ENCODE measurements around the gene CCNB2. TPM values are rescaled to one million over a fixed set of nuclear protein-coding genes. Genes with fewer than 3 reads are reported as not detected.

The CCNB2 gene
- polyA plus RNA-seq, 1 of the 3 experiments (the other 2 are of a cell fraction), result 46.6 TPM

DNA sequence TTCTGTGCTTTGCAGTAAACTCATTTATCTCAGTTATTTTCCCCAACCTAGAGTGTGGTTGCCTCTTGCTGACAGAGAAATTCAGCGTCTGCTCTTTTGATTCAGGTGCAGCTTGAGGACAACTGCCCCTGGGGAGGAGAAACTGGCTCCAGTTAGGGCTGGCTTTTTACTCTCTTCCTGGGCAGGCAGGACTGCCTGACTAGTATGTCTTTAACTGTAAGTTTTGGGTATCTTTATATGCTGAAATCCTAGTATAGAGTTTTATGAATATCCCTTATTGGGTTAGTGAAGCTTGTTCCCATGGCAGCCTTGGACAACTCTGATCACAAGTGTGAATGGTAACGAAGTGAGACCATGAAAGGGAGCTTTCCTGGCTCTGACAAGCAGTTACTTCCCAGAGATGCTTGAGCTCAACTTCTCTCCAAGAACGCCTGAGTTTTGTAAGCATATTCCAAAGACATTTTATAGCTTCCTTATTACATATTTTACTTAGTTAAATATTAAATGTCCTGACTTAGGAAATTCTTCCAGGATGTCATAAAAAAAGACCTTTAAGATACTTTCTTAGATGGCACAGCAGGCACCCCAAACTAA is 27.1 kb downstream of the CCNB2 start:
- CTCF ChIA-PET, result no interaction called here
- Histone ChIP-seq H3K79me2 (ENCODE audit: insufficient read depth) (peaks cover 35% of the 10 kb centered on the region), H3K27me3 (ENCODE audit: insufficient read depth) (no peaks in the 10 kb centered on the region), H3K9ac (no peak overlapping the region), H3F3A (replicated peaks; ENCODE audit: insufficient read depth) (no peaks in the 10 kb centered on the region), H2AFZ (ENCODE audit: low read depth) (no peak overlapping the region), H3K27ac (ENCODE audit: low read depth in 2 of 2, low read length in 1 of 2) (no peak overlapping the region), H3K9me2 (no peaks in the 10 kb centered on the region), H4K20me1 (ENCODE audit: insufficient read depth) (no peaks in the 10 kb centered on the region), H3K9me3 (no peaks in the 10 kb centered on the region; the same call in 1 of the 2 replicates), H3K4me1 (ENCODE audit: control insufficient read depth in 1 of 2, insufficient read depth in 2 of 2, low read depth in 1 of 2, low read length in 1 of 2) (no peaks in the 10 kb centered on the region), H3K4me3 (ENCODE audit: low read depth in 2 of 2, low read length in 1 of 2) (no peak overlapping the region), H3K4me2 (no peak overlapping the region), H3K36me3 (replicated peaks in 1 of 2; ENCODE audit: control insufficient read depth in 1 of 2, insufficient read depth in 2 of 2, low read length in 1 of 2) (peaks cover 54 to 59% of the 10 kb centered on the region in 2 experiments)
- POLR2A ChIA-PET, result no interaction called here
- TF ChIP-seq POLR2AphosphoS5 (IDR thresholded peaks at IDR 0.05; ENCODE audit: low read depth, low read length) (no peak), MXI1 (IDR thresholded peaks at IDR 0.05; ENCODE audit: low read depth, low read length) (no peak), YY1 (IDR thresholded peaks at IDR 0.05; ENCODE audit: low read depth) (no peak), FOXJ3 (CRISPR knock-in tag; IDR thresholded peaks at IDR 0.05) (no peak), TCF12 (IDR thresholded peaks at IDR 0.05) (no peak), RCOR1 (IDR thresholded peaks at IDR 0.05; ENCODE audit: low read length) (no peak)
- TF ChIP-seq, protein P1, sequence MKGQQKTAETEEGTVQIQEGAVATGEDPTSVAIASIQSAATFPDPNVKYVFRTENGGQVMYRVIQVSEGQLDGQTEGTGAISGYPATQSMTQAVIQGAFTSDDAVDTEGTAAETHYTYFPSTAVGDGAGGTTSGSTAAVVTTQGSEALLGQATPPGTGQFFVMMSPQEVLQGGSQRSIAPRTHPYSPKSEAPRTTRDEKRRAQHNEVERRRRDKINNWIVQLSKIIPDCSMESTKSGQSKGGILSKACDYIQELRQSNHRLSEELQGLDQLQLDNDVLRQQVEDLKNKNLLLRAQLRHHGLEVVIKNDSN (IDR thresholded peaks at IDR 0.05; ENCODE audit: borderline replicate concordance, low read depth), result no peak
- TF ChIP-seq, protein P2, sequence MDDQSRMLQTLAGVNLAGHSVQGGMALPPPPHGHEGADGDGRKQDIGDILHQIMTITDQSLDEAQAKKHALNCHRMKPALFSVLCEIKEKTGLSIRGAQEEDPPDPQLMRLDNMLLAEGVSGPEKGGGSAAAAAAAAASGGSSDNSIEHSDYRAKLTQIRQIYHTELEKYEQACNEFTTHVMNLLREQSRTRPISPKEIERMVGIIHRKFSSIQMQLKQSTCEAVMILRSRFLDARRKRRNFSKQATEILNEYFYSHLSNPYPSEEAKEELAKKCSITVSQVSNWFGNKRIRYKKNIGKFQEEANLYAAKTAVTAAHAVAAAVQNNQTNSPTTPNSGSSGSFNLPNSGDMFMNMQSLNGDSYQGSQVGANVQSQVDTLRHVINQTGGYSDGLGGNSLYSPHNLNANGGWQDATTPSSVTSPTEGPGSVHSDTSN (IDR thresholded peaks at IDR 0.05), result no peak
- 99% methylated on average over 3 of the region's 3 CpGs for WGBS (ENCODE audit: low lambda C conversion rate)
- no peak for DNase-seq

DNA sequence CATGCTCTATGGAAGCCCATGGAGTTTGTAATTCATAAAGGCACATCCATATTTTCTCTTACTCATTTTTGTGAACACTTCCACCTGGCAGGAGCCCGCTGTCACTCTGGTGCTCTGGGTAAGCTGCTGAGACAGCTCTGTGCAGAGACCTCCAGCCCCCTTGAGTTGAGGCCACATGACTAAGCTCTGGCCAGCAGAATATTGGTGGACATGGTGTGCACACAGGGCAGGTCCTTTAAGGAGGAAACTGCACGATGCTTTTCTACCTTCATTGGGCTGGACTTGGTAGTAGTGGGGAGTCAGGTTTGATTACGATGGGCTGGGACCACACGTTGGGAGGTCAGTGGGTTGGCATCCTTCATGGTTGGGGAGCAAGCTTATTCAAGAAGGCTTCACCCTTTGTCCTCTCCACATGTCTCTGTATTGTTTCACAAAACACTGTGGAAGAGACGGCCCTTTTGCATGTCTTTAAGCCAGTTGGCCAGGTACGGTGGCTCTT is 29.0 kb downstream of the CCNB2 start:
- no peak overlapping the region for H3K4me3 ChIP-seq (ENCODE audit: low read depth in 2 of 2, low read length in 1 of 2)
- no peak for DNase-seq
- ChIA-PET CTCF (interaction anchor here (0.6 kb wide), 1 partner anchor 154 kb away, joined by 3 read pairs; no protein-coding TSS in a partner anchor), POLR2A (no interaction called here)
- H3K36me3 ChIP-seq (replicated peaks in 1 of 2; ENCODE audit: control insufficient read depth in 1 of 2, insufficient read depth in 2 of 2, low read length in 1 of 2), result peaks cover 63 to 68% of the 10 kb centered on the region in 2 experiments
- peaks cover 19% of the 10 kb centered on the region for H3K79me2 ChIP-seq (ENCODE audit: insufficient read depth)
- H3F3A ChIP-seq (replicated peaks; ENCODE audit: insufficient read depth), result peaks cover 6% of the 10 kb centered on the region
- no peaks in the 10 kb centered on the region; the same call in 1 of the 2 replicates for H3K9me3 ChIP-seq
- H3K9ac ChIP-seq, result no peak overlapping the region
- H4K20me1 ChIP-seq (ENCODE audit: insufficient read depth), result no peaks in the 10 kb centered on the region; the same call in 1 of the 2 replicates
- H2AFZ ChIP-seq (ENCODE audit: low read depth), result no peak overlapping the region
- TF ChIP-seq, protein P3, sequence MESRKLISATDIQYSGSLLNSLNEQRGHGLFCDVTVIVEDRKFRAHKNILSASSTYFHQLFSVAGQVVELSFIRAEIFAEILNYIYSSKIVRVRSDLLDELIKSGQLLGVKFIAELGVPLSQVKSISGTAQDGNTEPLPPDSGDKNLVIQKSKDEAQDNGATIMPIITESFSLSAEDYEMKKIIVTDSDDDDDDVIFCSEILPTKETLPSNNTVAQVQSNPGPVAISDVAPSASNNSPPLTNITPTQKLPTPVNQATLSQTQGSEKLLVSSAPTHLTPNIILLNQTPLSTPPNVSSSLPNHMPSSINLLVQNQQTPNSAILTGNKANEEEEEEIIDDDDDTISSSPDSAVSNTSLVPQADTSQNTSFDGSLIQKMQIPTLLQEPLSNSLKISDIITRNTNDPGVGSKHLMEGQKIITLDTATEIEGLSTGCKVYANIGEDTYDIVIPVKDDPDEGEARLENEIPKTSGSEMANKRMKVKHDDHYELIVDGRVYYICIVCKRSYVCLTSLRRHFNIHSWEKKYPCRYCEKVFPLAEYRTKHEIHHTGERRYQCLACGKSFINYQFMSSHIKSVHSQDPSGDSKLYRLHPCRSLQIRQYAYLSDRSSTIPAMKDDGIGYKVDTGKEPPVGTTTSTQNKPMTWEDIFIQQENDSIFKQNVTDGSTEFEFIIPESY (IDR thresholded peaks at IDR 0.05; ENCODE audit: borderline replicate concordance, low read depth), result no peak
- no peak for TF ChIP-seq JUND (IDR thresholded peaks at IDR 0.05)
- TF ChIP-seq, protein P1 (IDR thresholded peaks at IDR 0.05; ENCODE audit: borderline replicate concordance, low read depth), result no peak
- no peak for TF ChIP-seq FOSL2 (IDR thresholded peaks at IDR 0.05; ENCODE audit: borderline replicate concordance, low read depth)
- TF ChIP-seq, protein P2 (IDR thresholded peaks at IDR 0.05), result no peak
- no peak for TF ChIP-seq GATA2 (CRISPR knock-in tag; IDR thresholded peaks at IDR 0.05)
- TF ChIP-seq TEAD4 (IDR thresholded peaks at IDR 0.05; ENCODE audit: borderline replicate concordance, insufficient read depth), result no peak
- no peak for TF ChIP-seq FOXM1 (IDR thresholded peaks at IDR 0.05; ENCODE audit: low read depth)
- no peak overlapping the region for H3K27ac ChIP-seq (ENCODE audit: low read depth in 2 of 2, low read length in 1 of 2)
- 97% methylated on average over 6 of the region's 6 CpGs for WGBS (ENCODE audit: low lambda C conversion rate)
- H3K9me2 ChIP-seq, result no peaks in the 10 kb centered on the region
- H3K4me1 ChIP-seq (ENCODE audit: control insufficient read depth in 1 of 2, insufficient read depth in 2 of 2, low read depth in 1 of 2, low read length in 1 of 2), result no peaks in the 10 kb centered on the region
- no peaks in the 10 kb centered on the region for H3K27me3 ChIP-seq (ENCODE audit: insufficient read depth)
- H3K4me2 ChIP-seq, result no peak overlapping the region
